Daoy (cell line): ENCODE results near the gene ARHGAP27. TPM values are rescaled to one million over a fixed set of nuclear protein-coding genes. Genes with fewer than 3 reads are reported as not detected.
"Not testable (repeated sequence)": the region's sequence is repeated elsewhere in the genome, so short reads cannot be mapped to it uniquely, and the experiment has no call there.

Source experiments
- DNase-seq: peaks from one replicate; pipeline ENCODE4 v3.0.0-alpha.2; 2015; ENCODE audit warnings: low read depth
- total RNA-seq: library from RNA; depleted of rRNA; stranded (reverse); fragments of >200 nt; shearing (Covaris generic); gene quantifications from 2 replicates; pipeline ENCODE4 v1.2.3, GENCODE V29; 2014

Gene ARHGAP27
- total RNA-seq, 1 experiment from 2014 or later = 3.3 TPM

DNA sequence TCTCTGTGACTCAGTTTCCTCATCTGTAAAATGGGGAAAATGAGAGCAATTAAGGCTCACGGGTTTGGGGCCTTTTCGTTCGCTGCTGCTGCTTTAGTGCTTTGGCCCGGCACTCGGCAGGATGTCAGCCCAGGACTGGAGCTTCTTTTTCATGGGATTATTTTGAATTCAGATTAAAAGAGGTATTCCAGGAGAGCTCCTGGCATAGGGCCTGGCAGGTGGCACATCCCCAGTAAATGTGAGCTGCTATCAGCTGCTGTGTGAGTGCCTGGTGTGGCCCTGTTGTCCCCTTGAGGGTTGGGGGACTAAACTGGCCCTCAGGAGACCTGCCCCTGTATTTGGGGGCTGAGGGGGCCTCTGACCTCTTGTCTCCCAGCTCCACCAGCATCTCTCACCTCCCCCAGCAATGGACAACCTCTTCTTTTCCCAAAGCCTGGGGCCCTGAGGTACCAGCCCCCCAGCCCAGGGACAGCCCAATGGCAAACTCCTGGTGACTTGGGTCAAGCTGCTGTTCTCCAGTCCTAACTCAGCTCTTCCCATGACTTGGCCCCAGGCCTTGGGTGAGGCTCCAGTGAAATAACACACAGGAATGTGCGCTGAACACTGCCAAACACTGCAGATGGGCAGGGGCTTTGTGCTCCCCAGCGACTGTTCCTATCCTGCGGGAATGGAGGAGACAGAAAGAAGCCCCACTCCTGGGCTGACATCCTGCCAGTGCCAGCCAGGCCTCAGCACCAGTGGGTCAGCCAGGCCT, 14.4 kb upstream of the ARHGAP27 start:
- not testable (repeated sequence) for DNase-seq

DNA sequence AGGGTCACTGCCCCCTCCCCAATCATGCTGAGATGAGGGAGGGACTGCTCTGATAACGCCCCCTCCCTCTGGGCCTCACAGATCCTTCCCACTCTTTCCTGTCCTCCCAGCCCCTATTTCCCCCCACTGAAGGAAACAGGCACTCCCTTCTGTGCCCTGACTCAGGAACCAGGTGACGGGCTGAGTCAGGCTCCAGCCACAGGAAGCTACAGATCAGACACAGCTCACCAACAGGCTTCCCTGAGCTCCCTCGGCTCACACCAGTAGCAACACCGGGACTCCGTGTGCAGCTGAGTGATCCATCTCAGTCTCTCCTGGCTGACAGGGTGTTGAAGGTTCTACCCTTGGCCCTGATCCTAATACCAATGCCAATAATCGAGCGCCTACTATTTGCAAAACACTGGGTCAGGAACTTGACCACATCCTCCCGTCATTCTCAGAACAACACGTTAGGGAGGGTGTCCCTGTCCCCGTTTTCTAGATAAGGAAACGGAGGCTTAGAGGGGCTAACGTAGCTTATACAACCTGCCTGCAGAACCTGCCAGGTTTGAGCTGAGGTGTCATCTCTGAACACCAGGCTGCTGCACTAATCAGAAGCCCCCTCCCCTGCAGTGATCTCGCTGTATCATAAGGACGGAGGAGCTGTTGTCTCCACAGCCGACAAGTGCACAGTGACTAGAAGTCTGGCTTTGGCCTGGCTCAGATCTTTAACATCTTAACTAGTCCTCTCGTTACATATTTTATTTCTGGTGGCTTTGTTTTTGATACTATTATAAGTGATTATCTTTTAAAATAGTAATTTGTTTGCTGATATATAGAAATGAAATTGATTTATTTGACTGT, 13.5 kb upstream of the ARHGAP27 start:
- peak; percentile 80 for DNase-seq

DNA sequence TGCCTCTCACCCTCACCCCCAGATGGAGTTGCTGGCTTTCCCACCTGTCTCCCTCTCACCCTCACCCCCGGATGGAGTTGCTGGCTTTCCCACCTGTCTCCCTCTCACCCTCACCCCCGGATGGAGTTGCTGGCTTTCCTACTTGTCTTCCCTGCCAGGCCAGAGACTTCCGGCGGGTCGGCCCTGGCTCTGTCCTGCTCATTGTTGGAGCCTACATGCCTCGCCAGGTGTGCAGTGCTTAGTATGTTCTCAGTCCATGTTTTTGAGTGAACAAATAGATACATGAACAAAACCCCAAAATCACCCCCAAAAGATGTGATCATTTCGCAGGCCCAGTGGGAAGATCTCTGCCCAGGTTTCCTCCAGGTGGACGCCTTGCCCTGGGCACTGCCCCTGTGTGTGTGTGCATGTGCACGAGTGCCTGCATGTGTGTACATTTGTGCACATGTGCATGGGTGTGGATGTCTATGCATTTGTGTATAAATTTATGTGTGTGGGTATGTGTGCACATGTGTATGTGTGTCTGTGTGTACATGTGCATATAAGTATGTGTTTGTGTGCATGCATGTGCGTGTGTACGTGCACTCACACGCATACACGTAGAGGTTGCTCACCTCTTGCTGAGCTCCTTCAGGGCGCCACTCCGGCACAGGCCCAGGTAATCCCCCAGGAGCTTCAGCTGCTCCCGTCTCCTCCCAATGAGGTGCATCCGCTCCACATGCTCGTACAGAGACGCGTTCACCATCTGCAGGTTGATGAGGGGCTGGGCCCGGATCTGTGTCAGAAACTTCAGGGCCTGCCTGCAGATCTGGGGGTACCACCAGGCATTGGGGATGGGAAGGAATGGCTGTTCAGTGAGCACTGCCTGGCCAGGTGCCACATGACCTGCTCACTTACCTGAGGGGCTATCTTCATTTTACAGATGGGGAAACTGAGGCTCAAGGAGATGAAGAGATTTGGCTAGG, 12.5 kb upstream of the ARHGAP27 start:
- DNase-seq = not testable (repeated sequence)

DNA sequence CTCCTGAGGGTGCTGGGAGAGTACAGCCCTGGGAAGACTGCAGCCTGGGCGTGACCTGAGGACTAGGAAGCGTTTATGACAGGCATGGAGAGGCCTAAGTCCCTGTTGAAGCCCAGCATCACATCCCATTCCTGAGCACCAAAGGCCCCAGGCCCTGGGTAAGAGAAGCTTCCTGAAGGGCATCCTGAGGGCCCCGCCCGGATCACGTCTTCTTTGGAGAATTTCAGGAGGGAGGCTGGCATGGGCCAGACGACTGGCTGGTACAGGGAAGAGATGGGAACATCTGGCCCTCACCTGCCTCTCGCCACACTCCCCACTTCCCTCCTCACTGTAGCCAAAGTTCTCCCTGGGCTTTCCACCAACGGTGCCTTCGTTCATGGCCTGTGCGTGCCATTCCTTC, 11.6 kb upstream of the ARHGAP27 start:
- not testable (repeated sequence) for DNase-seq

DNA sequence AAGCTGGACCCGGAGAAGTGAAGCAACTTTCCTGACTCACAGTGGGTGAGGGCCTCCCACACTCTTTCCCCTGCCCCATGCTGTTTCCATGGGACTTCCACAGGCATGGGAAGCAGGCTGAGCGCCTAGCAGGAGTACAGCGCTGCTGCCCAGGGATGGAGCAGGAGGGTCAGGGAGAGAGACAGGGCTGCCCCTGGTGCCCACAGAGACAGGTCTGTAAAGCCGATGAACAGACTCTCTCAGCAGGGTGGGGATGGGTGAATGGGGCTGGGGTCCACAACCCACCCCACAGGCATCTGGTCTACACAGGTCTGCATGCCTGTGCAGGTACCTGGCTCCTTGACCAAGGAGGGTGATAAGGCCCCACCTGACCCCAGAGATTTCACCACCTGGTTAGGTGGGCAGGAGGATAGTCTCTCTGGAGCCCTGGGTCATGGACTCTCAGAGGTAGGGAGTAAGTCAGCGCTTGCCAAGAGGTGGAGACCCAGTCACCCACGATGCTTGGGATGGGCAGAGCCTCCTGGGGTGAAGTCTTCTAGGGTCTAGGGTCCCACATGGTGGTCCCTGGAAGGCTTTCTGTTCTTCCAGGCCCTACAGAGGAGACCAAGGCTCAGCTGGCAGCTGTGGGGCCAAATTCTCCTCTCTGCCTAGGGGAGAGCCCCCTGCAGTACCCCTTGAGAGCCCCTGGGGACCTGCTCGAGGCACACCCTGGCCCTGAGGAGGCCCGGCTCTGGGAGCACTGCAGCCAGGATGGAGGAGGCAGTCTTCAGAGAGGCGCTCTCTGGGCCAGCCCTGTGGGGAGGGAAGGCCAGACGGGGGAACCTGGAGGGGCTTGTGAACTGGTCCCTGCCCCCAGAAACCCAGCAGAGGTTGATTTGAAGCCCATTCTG, 10.9 kb upstream of the ARHGAP27 start:
- not testable (repeated sequence) for DNase-seq

DNA sequence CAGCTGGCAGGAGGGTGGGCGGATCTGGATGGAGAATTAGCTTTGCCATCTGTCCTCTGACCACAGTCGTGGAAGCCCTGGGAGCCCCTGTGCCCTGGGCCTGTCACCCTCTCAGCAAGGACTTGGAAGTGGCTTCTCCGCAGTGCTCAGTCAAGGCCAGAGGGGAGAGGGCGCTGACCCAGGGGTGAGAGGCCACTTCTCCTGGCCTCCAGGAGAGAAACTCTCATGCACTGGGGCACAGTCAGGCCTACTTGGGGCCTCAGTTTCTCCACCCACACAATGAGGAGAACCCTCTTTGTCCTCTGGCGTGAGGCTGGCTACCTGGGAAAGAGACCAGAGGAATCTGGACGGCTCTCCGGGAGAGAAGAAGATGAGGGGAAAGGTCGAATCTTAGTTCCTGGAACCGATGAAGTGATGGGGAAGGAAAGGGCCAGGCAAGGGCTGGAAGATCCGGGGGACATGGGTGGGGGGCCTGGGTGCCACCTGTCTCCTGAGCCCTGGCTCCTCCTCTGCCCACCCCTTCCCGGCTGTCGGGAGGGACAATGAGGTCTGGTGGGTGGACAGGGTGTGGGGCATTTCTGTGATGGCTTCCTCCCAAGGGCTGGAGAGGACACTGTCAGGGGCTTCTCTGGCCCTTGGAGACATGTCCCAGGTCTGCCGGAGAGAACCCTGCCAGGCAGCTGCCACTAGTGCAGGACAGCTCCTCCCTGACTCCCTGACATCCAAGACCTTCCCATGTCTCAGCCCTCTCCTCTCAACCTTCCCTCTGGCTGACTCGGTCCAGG, 9.0 kb upstream of the ARHGAP27 start:
- no peak for DNase-seq

DNA sequence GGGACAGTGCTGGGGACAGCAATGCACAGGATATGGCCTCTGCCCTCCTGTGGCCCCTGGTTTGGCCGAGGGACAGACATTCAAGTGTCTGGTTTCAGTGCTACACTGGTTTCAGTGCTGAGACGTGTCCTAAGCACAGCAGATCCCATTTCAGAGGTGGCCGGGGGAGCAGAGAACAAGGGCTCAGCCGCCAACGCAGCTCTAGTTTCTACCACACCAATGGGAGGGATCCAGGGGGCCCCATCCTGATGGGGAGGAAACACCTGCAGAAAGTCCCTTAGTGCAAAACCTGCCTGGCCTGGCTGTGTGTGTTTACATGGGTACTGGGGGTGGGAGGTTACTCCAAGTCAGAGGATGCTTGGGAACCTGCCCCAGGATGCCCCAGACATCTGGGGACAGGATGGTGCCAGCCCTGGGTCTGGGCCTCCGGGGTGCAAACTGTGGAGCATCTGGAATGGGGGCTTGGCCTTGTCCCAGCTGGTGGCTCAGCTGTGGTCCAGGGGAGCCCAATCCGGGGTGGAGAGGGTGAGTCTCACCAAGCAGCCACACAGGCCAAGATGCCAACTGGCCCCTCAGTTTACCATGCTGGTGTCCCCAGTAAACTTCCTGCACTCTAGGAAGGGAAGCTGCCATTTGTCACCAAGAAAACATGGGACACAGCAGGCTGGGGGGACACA, 8.3 kb upstream of the ARHGAP27 start:
- DNase-seq = not testable (repeated sequence)

DNA sequence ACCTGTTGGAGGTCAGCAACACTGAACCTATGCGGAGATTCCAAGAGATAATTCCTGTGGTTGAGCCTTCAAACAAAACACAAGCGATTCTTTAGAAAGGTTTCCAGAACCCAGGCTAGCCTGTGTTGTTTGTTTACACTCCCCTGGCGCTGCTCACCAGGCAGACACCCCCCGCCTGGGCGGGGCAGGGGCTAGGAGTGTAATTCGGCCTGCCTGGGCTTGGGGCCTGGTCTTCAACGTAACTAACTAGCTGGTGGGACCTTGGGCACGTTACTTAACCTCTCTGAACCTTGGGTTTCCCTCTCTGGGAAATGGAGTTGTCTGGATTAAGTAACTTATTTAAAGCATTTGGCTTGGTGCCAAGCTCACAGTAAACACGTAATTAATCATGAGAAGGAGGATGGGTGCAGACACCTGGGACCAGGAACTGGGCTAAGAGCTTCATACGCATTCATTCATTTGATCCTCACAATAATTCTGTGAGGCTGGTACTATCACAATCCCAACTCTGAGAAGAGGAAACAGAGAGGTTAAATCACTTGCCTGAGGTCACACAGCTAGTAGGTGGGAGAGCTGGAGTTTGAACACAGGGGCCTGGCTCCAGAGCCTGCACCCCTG, 7.6 kb upstream of the ARHGAP27 start:
- no peak for DNase-seq

DNA sequence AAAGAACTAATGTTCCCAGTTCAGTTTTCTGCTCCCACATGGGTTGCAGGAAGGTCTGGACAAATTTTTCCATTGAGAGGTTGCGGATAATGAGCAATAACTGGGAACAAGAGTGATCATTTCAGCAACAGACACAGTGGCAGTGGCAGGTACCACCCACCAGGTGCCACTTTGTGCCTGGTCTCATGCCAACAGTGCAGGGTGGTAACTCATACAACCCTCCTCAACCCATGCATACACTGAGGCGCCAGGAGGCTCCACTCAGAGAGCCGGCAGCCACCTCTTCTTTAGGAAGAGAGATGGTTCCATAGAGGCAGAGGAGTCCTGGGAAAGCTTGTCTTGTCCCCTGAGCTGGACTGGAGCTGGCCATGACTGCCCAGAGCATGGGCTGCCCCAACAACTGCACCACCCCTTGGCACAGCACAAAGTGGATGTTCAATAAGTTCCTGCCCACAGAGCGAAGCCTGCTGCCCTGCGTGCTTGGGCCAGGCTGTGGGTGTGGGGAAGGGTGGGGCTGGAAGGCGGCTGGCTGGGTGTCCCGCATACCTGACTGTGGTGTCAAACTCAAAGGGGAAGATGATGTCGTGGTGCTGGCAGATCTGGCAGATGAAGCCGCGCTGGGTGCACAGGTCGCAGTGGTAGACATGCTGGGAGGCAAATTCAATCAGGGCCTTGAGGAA, 6.4 kb upstream of the ARHGAP27 start:
- no peak for DNase-seq

DNA sequence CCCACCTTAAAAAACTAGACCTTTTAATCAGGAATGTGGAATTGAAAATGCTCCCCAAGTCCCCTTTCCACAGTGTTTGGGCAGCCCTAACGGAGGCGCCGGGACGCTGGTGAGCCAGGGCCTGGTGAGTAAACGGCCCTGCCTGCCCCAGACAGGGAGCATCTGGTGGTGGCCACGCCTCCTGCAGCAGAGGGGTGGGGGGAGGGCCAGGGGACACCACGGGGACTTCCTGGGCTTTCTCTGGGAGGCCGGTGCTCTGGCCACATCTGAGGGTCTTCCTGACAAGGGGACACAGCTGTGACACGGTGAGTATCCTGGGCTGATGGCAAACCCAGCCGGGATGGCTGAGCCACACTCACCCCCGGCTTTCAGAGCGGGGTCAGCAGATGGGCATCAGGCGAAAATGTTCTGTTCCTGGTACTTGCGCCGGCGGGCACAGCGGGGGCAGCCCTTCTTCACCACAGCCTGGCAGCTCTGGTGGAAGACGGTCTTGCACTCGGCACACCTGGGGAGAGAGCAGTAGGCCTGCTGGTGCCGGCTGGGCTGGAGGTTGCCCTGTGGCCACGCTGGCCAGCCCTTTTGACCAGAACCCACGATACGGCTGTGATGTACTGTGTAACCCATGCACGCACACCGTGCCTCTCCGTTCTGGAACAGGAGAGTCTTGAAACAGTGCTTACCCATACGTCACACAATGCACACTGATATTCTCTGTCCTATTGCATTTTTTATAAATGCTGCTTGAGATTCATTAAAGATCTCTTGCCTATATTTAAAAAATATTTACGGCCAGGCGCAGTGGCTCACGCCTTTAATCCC, 5.0 kb upstream of the ARHGAP27 start:
- DNase-seq = no peak

DNA sequence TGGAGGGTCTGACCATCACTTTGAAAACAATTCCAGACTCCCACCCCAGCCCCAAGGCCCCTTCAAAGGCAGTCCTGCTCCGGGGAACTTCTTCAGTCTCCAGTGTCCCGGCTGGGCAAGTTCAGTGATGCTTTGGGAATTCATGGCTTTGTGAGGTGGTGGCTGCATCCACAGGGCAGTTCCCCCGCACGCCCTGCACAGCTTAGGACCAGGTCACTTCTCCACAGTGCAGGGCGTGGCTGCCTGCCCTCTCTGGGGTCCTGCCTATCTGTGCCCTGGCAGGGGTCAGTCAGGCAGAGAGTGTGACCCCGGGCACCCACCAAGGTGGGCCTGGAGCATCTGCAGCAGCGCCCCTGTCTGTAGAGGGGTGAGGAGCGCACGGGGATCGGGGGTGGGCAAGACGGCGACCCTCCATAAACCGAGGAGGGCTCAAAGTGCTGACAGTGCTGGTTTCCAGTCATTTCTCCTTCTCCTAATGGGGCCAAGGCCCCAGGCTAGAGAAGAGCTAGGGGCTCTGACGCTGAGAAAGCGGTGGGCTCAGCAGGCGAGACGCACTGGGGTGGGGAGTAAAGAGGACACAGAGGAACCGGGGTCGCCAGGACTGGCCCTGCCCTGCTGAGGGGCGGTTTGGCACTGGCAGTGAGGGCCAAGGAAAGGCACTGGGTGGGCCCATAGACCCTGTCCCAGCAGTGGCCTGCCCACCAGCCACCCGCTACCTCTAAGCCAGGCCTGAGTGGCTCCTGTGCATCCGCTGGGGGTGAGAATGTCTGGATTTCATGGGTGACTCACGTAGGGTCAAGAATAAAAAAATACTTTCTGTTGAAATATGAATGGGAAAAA, 4.2 kb upstream of the ARHGAP27 start:
- DNase-seq = no peak

DNA sequence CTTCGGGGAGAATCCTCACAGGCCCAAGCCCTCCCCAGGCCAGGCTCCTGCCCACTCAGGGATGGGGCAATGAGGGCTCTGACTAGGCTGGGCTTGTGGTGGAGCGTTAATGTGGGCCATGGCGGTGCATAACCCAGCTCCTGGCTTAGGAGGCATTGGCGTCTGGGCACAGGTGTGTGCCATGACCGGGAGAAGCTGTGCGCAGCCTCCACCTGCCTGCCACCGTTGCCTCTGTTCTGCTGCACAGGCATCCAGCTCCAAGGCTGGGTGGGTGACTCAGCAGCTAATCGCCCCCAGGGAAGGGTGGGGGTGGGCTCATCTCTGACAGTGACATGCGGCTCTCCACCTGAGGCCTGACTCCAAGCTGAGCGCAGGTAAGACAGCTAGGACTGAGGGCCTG, 3.5 kb upstream of the ARHGAP27 start:
- no peak for DNase-seq

DNA sequence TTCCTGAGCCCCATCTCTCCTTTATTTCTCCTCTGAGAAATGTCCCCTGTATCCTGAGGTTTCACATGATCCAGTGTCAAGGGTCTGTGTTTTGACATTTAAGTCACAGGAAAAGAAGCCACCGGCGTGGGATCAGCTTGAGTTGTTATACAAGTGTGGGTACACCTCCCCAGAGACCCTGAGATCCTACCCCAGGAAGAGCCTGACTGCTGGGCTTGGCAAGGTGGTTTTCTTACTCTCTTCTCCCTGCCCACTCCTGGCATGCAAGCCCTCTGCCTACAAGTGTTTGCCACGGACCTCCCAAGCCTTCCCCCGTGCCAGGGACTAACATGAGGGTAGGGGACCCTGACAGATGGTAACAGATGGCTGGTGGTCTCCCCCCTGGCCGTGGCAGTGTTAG, 2.8 kb upstream of the ARHGAP27 start:
- no peak for DNase-seq

DNA sequence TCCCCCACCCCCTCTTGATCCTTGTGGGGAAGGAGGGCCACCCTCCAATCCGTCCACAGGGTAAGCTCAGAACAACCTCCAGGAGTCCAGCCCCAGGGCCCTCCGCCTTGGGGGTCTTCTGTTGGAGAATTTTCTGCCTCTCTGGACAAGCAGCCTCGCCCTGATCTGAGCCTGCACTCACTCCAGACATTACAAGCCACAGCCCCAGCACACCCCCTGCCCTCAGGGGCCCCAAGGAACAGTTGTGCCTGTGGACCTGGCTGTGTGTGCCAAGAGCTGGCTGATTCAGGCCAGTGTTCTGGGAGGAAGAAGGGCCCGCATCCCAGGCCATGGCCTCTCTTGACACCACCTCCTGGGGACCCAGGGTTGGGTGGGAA, 477 bp upstream of the ARHGAP27 start:
- no peak for DNase-seq

DNA sequence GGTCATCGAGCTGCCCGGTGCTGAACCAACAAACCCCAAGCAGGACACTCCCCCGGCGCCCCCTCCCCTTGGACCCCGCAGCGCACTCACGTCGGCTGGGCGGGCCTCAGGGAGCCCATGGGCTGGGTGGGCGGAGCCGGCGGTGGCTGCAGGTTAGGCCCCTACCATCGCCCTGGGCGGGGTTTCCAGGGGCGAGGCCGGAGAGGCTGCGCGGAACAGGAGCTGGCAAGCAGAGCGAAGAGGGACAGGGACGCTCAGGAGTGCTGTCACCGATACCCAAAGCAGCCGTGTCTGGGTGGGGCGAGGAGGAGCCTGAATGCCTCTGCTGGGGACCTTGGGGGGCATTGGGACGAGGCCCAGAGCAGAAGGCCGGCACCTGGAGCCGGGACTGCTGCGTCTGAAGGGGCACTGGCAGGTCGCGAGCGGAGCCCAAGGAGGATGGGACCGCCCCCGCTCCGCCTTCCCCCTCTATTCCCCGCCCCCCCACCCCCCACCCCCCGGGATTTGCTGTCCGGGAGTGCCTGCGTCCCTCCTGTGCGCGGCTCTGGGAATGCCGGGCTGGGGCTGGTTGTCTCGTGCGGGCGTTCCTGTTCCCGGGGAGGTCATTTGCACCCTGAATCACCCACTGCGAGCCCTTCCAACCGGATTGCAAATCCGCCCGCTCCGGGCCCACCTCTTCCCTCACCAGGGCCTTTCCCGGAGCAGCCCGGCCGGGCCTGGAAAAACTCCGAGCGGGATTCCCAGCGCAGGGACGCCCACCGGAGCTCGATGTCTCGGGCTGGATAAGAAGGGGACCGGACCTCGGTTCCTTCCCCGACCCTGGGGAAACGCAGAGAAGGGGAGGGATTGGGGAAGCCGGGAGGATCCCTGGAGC, 902 bp downstream of the ARHGAP27 start:
- peak; percentile 72 for DNase-seq
